ENCODE measurements around the gene ABHD3. TPM values are rescaled to one million over a fixed set of nuclear protein-coding genes. Genes with fewer than 3 reads are reported as not detected.
"Not testable (repeated sequence)": the region's sequence is repeated elsewhere in the genome, so short reads cannot be mapped to it uniquely, and the experiment has no call there.

The ABHD3 gene
- total and polyA plus RNA-seq, 8 donors, result 8.9 to 33.4 (median 18.9) TPM

- peak overlapping the region; percentile 78 to 98 (median 92) for H3K4me3 ChIP-seq
- no peaks in the 10 kb centered on the region for H3K9me3 ChIP-seq
- H3K36me3 ChIP-seq, result no peaks in the 10 kb centered on the region
- H3K27me3 ChIP-seq, result no peaks in the 10 kb centered on the region
- no peak for DNase-seq
- intact Hi-C loops (cut with DNase I; ENCODE audit: low total_unique reads), result loop anchor here (10.0 kb wide), 1 partner anchor 126 kb away; the partner anchor contains the start of gene SNRPD1
- TF ChIP-seq POLR2A (IDR thresholded peaks at IDR 0.05) (no peak), EP300 (IDR thresholded peaks at IDR 0.05) (no peak), POLR2AphosphoS5 (IDR thresholded peaks at IDR 0.05) (no peak), CTCF (IDR thresholded peaks at IDR 0.05) (no peak)
- H3K4me1 ChIP-seq, result peaks cover 0 to 51% (median 29%) of the 10 kb centered on the region in 4 donors
- 0 to 1% (median 0%) methylated on average over 14 to 40 of the region's 41 CpGs; no CpG with 5 or more reads in 1 of the 5 donors for WGBS, 5 donors
- peak overlapping the region; percentile 94 to 99 (median 98) for H3K27ac ChIP-seq
These were observed 36.7 kb upstream of the ABHD3 start for GRCh38 chr18:21741312-21741561.

DNA sequence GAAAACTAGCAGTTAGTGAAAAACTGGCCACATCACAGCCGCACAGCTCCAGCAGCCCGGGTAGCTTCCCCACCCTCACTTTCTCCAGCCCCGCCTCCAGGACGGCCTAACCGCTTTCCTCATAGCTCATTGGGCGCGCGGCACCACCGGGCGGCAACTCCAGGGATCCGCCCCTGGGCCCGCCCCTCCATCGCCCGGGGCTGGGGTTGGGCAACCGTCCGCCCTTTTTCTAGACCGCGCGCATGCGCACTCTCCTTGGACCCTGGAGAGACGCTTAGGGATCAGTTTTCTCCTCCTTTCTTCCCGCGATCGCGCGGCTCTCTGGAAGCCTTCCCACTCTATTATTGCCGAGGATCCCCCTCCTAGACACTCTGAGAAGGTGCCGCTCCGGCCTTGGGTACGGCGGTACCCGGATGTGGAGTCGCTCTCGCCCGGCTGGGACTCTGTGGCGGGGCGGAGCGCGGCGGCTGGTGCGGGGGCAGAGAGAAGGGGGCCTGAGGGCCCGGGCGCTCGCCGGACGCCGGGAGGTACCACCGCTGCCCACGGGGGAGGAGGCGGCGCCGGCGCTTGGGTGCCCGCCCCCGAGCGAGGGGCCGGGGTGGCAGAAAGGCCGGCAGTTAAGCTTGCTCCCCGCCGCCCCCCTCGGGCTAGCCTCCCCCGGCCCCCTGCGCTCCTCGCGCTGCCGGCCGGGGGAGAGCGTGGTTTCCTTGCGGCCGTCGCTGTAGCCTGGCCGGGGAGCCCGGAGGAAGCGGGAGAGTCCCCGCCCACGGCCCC, 36.2 kb upstream of the ABHD3 start, which contains the start of gene MIB1:
Gene MIB1, plus strand, starts transcription at position 255 of the 774 bp plus-strand sequence. CDS start 792 bp downstream, outside the sequence.
- H3K9me3 ChIP-seq, result no peaks in the 10 kb centered on the region
- no peaks in the 10 kb centered on the region for H3K27me3 ChIP-seq
- DNase-seq, result peak; percentile 99 to 100
- 0 to 1% (median 0%) methylated on average over 32 to 76 of the region's 76 CpGs for WGBS, 5 donors
- no peaks in the 10 kb centered on the region for H3K36me3 ChIP-seq
- TF ChIP-seq POLR2AphosphoS5 (IDR thresholded peaks at IDR 0.05) (peak; percentile 75 to 89 (median 84)), CTCF (IDR thresholded peaks at IDR 0.05) (peak in 1 of 7 experiments; percentile 5), EP300 (IDR thresholded peaks at IDR 0.05) (no peak), POLR2A (IDR thresholded peaks at IDR 0.05) (peak in 1 of 4 donors; percentile 68)
- intact Hi-C loops (cut with DNase I; ENCODE audit: low total_unique reads), result loop anchor here (10.0 kb wide), 1 partner anchor 126 kb away; the partner anchor contains the start of gene SNRPD1
- H3K4me1 ChIP-seq, result peaks cover 0 to 47% (median 31%) of the 10 kb centered on the region in 4 donors
- H3K27ac ChIP-seq, result peak within 1 kb of the TSS; percentile 94 to 99 (median 98)
- peak within 1 kb of the TSS; percentile 78 to 98 (median 92) for H3K4me3 ChIP-seq

GRCh38 chr18:21739604-21740537, 35.3 kb upstream of the ABHD3 start:
- no peaks in the 10 kb centered on the region for H3K36me3 ChIP-seq
- H3K27me3 ChIP-seq, result no peaks in the 10 kb centered on the region
- H3K9me3 ChIP-seq, result no peaks in the 10 kb centered on the region
- 36 to 50% (median 39%) methylated on average over 21 of the region's 21 CpGs for WGBS, 5 donors
- intact Hi-C loops (cut with DNase I; ENCODE audit: low total_unique reads), result loop anchor here (10.0 kb wide), 1 partner anchor 125 kb away; the partner anchor contains the start of gene SNRPD1
- peaks cover 0 to 47% (median 32%) of the 10 kb centered on the region in 4 donors for H3K4me1 ChIP-seq
- TF ChIP-seq EP300 (IDR thresholded peaks at IDR 0.05) (no peak), POLR2AphosphoS5 (IDR thresholded peaks at IDR 0.05) (no peak)
- peak overlapping the region; percentile 78 to 98 (median 92) for H3K4me3 ChIP-seq
- peak in 1 of 2 donors; percentile 35 for DNase-seq
- H3K27ac ChIP-seq, result peak overlapping the region in 4 of 5 donors; percentile 94 to 99 (median 98)

- H3K4me3 ChIP-seq; H3K27me3 ChIP-seq; intact Hi-C loops (cut with DNase I; ENCODE audit: low total_unique reads); H3K36me3 ChIP-seq; H3K9me3 ChIP-seq; H3K27ac ChIP-seq; DNase-seq: not testable (repeated sequence)
- peaks cover 0 to 20% (median 18%) of the 10 kb centered on the region in 4 donors for H3K4me1 ChIP-seq
- 95 to 100% (median 95%) methylated on average over 4 of the region's 4 CpGs for WGBS, 5 donors
These were observed 32.4 kb upstream of the ABHD3 start for GRCh38 chr18:21736926-21737325.

DNA sequence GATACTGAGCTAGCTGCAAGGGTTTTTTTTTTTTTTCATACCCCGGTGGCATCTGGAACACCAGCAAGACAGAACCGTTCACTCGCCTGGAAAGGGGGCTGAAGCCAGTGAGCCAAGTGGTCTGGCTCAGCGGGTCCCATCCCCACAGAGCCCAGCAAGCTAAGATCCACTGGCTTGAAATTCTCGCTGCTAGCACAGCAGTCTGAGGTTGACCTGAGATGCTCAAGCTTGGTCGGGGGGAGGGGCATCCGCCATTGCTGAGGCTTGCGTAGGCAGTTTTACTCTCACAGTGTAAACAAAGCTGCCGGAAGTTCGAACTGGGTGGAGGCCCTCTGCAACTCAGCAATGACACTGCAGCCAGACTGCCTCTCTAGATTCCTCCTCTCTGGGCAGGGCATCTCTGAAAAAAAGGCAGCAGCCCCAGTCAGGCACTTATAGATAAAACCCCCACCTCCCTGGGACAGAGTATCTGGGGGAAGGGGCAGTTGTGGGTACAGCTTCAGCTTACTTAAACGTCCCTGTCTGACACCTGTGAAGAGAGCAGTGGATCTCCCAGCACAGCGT, 31.0 kb upstream of the ABHD3 start:
- Histone ChIP-seq H3K27me3 (no peaks in the 10 kb centered on the region), H3K9me3 (no peaks in the 10 kb centered on the region), H3K36me3 (no peaks in the 10 kb centered on the region), H3K27ac (no peak overlapping the region), H3K4me1 (peaks cover 0 to 17% (median 15%) of the 10 kb centered on the region in 4 donors), H3K4me3 (no peak overlapping the region)
- intact Hi-C loops (cut with DNase I; ENCODE audit: low total_unique reads), result no loop called here
- peak; percentile 56 to 90 for DNase-seq
- TF ChIP-seq EP300 (IDR thresholded peaks at IDR 0.05), result no peak
- peak in 1 of 3 donors; percentile 53 for TF ChIP-seq POLR2AphosphoS5 (IDR thresholded peaks at IDR 0.05)
- no peak for TF ChIP-seq POLR2A (IDR thresholded peaks at IDR 0.05)
- 37 to 62% (median 42%) methylated on average over 11 to 12 of the region's 12 CpGs for WGBS, 5 donors
